Mesodermal cell (in vitro differentiated cells): ENCODE data around the gene PLD5.
"Not testable (repeated sequence)": the region's sequence is repeated elsewhere in the genome, so short reads cannot be mapped to it uniquely, and the experiment has no call there.

Experiments used
- H3K27ac ChIP-seq: 2 replicates; pipeline ENCODE4 v1.7.0; 2013; ENCODE audit warnings: mild to moderate bottlenecking, low read depth, low read length, moderate library complexity; ENCODE audit not compliant: severe bottlenecking
- H3K36me3 ChIP-seq: 2 replicates; pipeline ENCODE4 v1.7.1; 2013; ENCODE audit warnings: mild to moderate bottlenecking, low read length, moderate library complexity; ENCODE audit not compliant: control insufficient read depth, insufficient read depth
- H3K4me1 ChIP-seq: one replicate; pipeline ENCODE4 v1.7.1; 2013; ENCODE audit warnings: mild to moderate bottlenecking, low read length; ENCODE audit not compliant: insufficient read depth, control insufficient read depth, poor library complexity, severe bottlenecking
- H3K4me3 ChIP-seq: 2 replicates; pipeline ENCODE4 v1.7.0; 2013; ENCODE audit warnings: low read length, control low read depth, mild to moderate bottlenecking; ENCODE audit not compliant: insufficient read depth, poor library complexity, severe bottlenecking; ENCODE audit errors: extremely low read depth
- H3K9me3 ChIP-seq: 2 replicates; pipeline ENCODE4 v1.7.1; 2013; ENCODE audit warnings: mild to moderate bottlenecking, low read length, moderate library complexity; ENCODE audit not compliant: control insufficient read depth
- WGBS, 2 experiments: methylation state at CpG; one replicate each; pipeline ENCODE4 v1.1.5; 2013; ENCODE audit warnings: missing lambda C conversion rate in 2 of 2; ENCODE audit not compliant: insufficient coverage in 2 of 2; 5-methylcytosine and 5-hydroxymethylcytosine counted together

PLD5 gene

GRCh38 chr1:242282758-242283485 lies 241.6 kb downstream of the PLD5 start:
- not testable (repeated sequence) for H3K4me3 ChIP-seq, H3K9me3 ChIP-seq, H3K27ac ChIP-seq, H3K36me3 ChIP-seq, H3K4me1 ChIP-seq
- WGBS, 2 experiments = no CpG with 5 or more reads among the region's 5 CpGs

- not testable (repeated sequence) for H3K9me3 ChIP-seq, H3K4me1 ChIP-seq, H3K27ac ChIP-seq, H3K4me3 ChIP-seq, H3K36me3 ChIP-seq
- 94 to 100% methylated on average over 1 of the region's 3 CpGs for WGBS, 2 experiments
Measured at GRCh38 chr1:242278406-242278805, 246.1 kb downstream of the PLD5 start.

GRCh38 chr1:242276769-242277168 lies 247.7 kb downstream of the PLD5 start:
- H3K4me3 ChIP-seq = not testable (repeated sequence)

GRCh38 chr1:242267004-242267403 lies 257.5 kb downstream of the PLD5 start:
- not testable (repeated sequence) for H3K27ac ChIP-seq, H3K36me3 ChIP-seq, H3K4me3 ChIP-seq, H3K4me1 ChIP-seq, H3K9me3 ChIP-seq
- WGBS, 2 experiments = no CpG with 5 or more reads among the region's 2 CpGs

More at GRCh38 chr1:242276769-242277168, 247.7 kb downstream of the PLD5 start:
- not testable (repeated sequence) for H3K36me3 ChIP-seq, H3K9me3 ChIP-seq, H3K27ac ChIP-seq, H3K4me1 ChIP-seq
- WGBS, 2 experiments = 91 to 97% methylated on average over 1 to 5 of the region's 6 CpGs

GRCh38 chr1:242264419-242264818 lies 260.1 kb downstream of the PLD5 start:
- 40 to 60% methylated on average over 1 of the region's 7 CpGs for WGBS, 2 experiments
- H3K9me3 ChIP-seq, H3K36me3 ChIP-seq, H3K4me1 ChIP-seq, H3K27ac ChIP-seq, H3K4me3 ChIP-seq: not testable (repeated sequence)

- Histone ChIP-seq H3K9me3 (no peaks in the 10 kb centered on the region), H3K4me1 (no peaks in the 10 kb centered on the region), H3K4me3 (no peak overlapping the region), H3K27ac (no peak overlapping the region), H3K36me3 (no peaks in the 10 kb centered on the region)
- WGBS, 2 experiments = 59 to 60% methylated on average over 1 to 3 of the region's 5 CpGs
Measured at GRCh38 chr1:242245255-242245654, 279.2 kb downstream of the PLD5 start.

GRCh38 chr1:242243472-242243871 lies 281.0 kb downstream of the PLD5 start:
- H3K4me3 ChIP-seq = no peak overlapping the region
- no peaks in the 10 kb centered on the region for H3K36me3 ChIP-seq
- no peaks in the 10 kb centered on the region for H3K4me1 ChIP-seq
- H3K9me3 ChIP-seq = no peaks in the 10 kb centered on the region
- WGBS, 2 experiments = 60% methylated on average over 1 of the region's 1 CpG; no CpG with 5 or more reads in 1 of the 2 experiments
- H3K27ac ChIP-seq = no peak overlapping the region

- WGBS, 2 experiments = 80 to 88% methylated on average over 2 to 6 of the region's 6 CpGs
- Histone ChIP-seq H3K9me3 (no peaks in the 10 kb centered on the region), H3K36me3 (no peaks in the 10 kb centered on the region)
Measured at GRCh38 chr1:242242983-242243382, 281.5 kb downstream of the PLD5 start.

GRCh38 chr1:242241936-242242335 lies 282.6 kb downstream of the PLD5 start:
- Histone ChIP-seq H3K9me3 (no peaks in the 10 kb centered on the region), H3K4me1 (no peaks in the 10 kb centered on the region), H3K36me3 (no peaks in the 10 kb centered on the region), H3K27ac (no peak overlapping the region), H3K4me3 (no peak overlapping the region)
- no CpG with 5 or more reads among the region's 6 CpGs for WGBS, 2 experiments

More at GRCh38 chr1:242242983-242243382, 281.5 kb downstream of the PLD5 start:
- H3K27ac ChIP-seq = no peak overlapping the region
- H3K4me1 ChIP-seq = no peaks in the 10 kb centered on the region
- no peak overlapping the region for H3K4me3 ChIP-seq

- Histone ChIP-seq H3K4me1 (no peaks in the 10 kb centered on the region), H3K9me3 (no peaks in the 10 kb centered on the region), H3K27ac (no peak overlapping the region), H3K4me3 (no peak overlapping the region), H3K36me3 (no peaks in the 10 kb centered on the region)
- 89 to 94% methylated on average over 6 of the region's 6 CpGs for whole genome bisulfite sequencing, 2 experiments
Measured at GRCh38 chr1:242240691-242241090, 283.8 kb downstream of the PLD5 start.

- H3K9me3 ChIP-seq = no peaks in the 10 kb centered on the region
- H3K4me3 ChIP-seq = no peak overlapping the region
- H3K27ac ChIP-seq = no peak overlapping the region
- H3K36me3 ChIP-seq = no peaks in the 10 kb centered on the region
- no peaks in the 10 kb centered on the region for H3K4me1 ChIP-seq
- 85 to 90% methylated on average over 3 to 4 of the region's 4 CpGs for WGBS, 2 experiments
Measured at GRCh38 chr1:242240077-242240476, 284.4 kb downstream of the PLD5 start.
